M059J (cell line): Measurements from ENCODE around the gene HCK. TPM values are rescaled to one million over a fixed set of nuclear protein-coding genes. Genes with fewer than 3 reads are reported as not detected.

ENCODE experiments used
- DNase-seq: peaks from one replicate; pipeline ENCODE4 v3.0.0-alpha.2; 2012; ENCODE audit warnings: low read depth
- total RNA-seq: library from RNA; depleted of rRNA; stranded (reverse); fragments of >200 nt; shearing (Covaris generic); gene quantifications from 2 replicates; pipeline ENCODE4 v1.2.3, GENCODE V29; 2014; rRNA removed

HCK gene
- total RNA-seq, 1 experiment from 2014 or later: 0.27 TPM

DNA sequence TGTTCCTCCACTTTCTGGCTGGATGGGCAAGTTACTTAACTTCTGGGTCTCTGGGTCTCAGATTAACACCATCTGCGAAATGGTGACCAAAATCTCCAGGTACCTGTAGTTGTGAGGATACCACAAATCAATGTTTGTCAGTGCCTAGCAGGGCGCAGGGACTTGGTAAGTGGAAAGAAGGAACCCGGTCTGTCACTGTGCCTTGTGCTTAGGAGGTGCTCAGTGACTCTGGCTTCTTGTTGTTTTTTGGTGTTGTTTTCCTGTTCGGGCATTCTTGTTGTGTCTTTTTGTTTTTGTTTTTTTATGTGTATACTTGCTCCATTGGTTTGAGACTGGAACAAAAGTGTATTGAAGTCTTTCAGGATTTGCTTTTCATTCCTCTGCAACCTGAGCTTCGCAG, 75.3 kb downstream of the HCK start:
- DNase-seq: no peak

DNA sequence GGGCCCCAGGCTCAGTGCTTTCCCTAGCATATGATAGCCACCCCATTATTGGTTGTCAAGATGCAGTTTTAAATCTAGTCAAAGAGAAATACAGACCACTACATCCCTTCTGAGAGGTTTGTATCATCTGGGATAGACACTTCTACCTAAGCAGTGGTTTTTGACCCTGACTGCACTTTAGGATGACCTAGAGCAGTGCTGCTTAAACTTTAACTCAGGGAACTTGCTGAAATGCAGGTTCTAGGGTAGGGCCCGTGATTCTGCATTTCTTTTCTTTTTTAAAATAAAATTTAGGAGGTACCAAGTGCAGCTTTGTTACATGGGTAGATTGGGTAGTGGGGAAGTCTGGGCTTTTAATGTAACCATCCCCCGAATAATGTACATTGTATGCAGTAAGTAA, 76.1 kb downstream of the HCK start:
- DNase-seq: no peak

DNA sequence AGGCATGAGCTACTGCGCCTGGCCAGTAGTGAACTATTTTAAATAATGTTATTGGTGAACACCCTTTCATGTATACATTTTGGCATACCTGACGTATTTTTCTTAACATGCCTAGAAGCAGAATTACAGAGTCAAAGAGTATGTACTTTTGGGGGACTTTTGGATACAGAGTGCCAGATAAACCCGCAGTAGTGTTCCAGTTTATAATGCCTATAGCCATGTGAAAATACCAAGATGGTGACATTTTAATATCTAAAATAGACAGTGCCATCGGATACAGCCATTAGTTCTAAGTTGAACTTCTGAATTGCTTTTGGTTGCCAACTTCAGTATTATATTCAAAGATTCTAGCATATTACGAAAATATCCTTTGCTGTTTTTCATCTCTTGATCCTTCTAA, 77.8 kb downstream of the HCK start:
- no peak for DNase-seq

DNA sequence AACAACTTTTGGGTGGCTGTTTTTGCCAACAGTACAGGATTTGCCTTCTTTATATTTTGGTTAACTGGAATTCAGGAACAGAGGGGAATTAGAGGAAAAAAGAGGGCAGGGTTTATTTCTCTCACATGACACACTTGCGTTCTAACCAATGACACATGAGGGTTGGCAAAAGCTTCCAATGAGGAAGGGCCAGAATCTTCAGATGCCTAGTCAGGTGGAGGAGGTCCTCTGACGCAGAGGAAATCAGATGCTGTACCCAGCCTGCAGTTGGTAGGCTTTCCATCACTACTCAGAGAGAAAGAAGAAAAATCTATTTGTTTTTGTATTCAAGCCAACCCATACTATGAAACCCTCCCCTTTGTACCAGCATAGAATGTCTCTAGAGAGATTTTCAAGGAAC, 78.3 kb downstream of the HCK start:
- no peak for DNase-seq

GRCh38 chr20:32130965-32131364, 78.9 kb downstream of the HCK start:
- no peak for DNase-seq

DNA sequence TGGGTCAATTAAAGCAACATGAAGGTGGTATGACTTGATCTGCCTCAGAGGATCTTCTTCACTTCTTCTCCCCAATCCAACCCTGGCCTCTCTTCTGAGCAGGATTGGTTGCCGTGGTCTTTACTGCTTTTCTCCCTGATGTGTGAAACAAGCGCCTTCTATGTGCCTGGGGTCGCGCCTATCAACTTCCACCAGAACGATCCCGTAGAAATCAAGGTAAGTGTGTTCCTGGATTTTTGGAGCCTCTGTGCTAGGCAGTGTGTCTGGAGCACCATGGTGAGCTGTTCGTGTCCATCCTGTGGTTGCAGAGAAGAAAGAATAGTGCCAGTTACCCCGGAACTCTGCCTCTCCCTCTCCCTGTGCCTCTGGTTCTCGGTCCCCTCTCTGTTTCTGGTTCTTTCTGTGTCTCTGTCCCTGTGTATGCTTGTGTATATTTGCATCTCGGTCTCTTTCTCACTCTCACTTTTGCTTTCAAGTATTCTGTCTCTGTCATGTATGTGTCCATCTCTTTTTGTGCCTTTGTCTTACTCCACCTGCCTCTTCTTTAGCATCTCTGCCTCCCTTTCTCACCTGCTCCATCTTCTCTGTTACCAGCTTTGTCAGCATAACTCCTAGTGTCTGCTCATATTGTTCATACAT, 81.0 kb downstream of the HCK start:
- DNase-seq: no peak

GRCh38 chr20:32134026-32134425, 82.0 kb downstream of the HCK start:
- no peak for DNase-seq

DNA sequence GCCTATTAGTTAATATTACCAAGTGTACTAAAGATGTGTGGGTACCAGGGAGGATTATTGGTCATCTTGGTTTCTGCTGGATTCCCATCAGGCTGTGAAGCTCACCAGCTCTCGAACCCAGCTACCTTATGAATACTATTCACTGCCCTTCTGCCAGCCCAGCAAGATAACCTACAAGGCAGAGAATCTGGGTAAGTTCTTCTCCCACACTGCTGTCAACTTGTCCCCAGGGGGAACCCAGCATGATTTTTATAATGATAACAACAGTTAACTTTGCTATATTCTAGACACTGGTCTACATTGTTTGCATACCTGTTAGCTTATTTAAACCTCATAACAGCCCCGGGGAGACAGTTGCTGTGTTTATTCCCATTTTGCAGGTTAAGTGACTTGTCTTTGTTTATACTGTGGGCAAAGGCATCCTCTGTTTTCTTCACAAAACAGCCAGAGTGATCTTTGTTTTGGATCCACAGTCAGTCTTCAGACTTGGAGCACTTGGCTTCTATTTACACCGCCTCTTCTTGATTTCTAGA, 84.0 kb downstream of the HCK start:
- DNase-seq: peak; percentile 72

DNA sequence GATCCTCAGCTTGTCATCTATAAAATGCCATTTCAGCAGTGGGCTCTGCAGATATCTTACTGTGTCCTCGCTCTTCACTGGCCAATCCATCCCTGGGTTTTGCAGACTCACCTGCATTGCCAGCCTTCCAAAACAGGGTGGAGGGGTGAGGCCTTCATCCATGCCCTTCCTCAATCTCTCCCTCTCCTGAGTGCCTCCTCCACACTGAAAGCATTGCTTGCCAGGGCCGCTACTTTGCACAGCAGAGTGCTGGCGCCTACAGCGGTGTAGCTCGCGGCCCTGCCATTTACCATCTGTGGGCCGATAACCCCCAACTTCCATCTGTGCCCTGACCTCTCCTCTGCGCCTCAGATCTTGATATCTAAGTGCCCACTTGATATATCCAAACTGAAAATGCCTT, 86.9 kb downstream of the HCK start:
- no peak for DNase-seq

GRCh38 chr20:32139947-32140346, 87.9 kb downstream of the HCK start:
- DNase-seq: no peak

- no peak for DNase-seq
These were observed 88.6 kb downstream of the HCK start for GRCh38 chr20:32140603-32141002.

- no peak for DNase-seq
These were observed 89.5 kb downstream of the HCK start for GRCh38 chr20:32141465-32141980.

- DNase-seq: no peak
These were observed 90.0 kb downstream of the HCK start for GRCh38 chr20:32142088-32142487.

GRCh38 chr20:32142991-32143390, 90.9 kb downstream of the HCK start:
- DNase-seq: no peak

DNA sequence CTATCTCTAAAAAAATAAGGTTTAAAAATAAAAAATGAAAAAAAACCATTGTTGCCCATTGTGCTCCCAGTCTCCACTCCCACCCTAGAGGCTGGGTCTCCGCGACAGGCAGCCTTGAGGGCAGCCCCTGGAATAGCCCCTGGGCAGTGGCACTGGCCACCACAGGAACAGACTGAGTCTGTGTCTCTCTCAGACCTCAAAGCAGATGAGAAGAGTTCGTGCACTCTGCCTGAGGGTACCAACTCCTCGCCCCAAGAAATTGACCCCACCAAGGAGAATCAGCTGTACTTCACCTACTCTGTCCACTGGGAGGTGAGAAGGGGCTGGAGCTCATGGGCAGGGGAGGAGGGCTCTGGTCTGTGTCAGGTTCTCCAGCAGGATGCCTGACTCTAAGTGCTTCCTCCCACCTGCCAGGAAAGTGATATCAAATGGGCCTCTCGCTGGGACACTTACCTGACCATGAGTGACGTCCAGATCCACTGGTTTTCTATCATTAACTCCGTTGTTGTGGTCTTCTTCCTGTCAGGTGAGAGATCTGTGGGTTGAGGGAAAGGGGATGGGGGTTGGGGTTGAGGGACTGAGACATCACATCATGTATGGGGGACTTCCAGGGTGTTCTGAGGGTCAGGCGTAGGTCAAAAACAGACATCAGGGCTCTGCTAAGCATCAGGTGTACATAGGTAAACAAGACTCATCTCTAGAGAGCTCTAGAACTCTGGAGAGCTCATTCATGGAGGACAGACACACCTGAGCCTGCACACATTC, 93.0 kb downstream of the HCK start:
- no peak for DNase-seq

- no peak for DNase-seq
These were observed 97.6 kb downstream of the HCK start for GRCh38 chr20:32149566-32150170.

- DNase-seq: no peak
These were observed 98.3 kb downstream of the HCK start for GRCh38 chr20:32150291-32150848.

Other genes starting within 250 kb of the HCK start
- 0.15 and 0.44 TPM in 2 replicates for gene MYLK2, start 232.9 kb upstream of the HCK start, total RNA-seq
- 0.12 TPM in 1 of 2 replicates, not detected in the other for gene FOXS1, start 206.6 kb upstream of the HCK start, total RNA-seq
- 0.91 and 3.2 TPM in 2 replicates for gene DUSP15, start 181.7 kb upstream of the HCK start, total RNA-seq
- not detected in 2 replicates for gene TTLL9, start 181.6 kb upstream of the HCK start, total RNA-seq
- 14.2 and 14.5 TPM in 2 replicates for gene PDRG1, start 100.2 kb upstream of the HCK start, total RNA-seq
- gene XKR7, start 84.1 kb upstream of the HCK start, total RNA-seq: 0.05 TPM in 1 of 2 replicates, not detected in the other
- not detected in 2 replicates for gene CCM2L, start 41.8 kb upstream of the HCK start, total RNA-seq
- gene TM9SF4, start 57.5 kb downstream of the HCK start, total RNA-seq: 60.2 and 77.4 TPM in 2 replicates
- 6.2 and 7.7 TPM in 2 replicates for gene PLAGL2, start 155.5 kb downstream of the HCK start, total RNA-seq
- gene POFUT1, start 155.6 kb downstream of the HCK start, total RNA-seq: 76.5 and 111 TPM in 2 replicates
- 20.3 and 28.4 TPM in 2 replicates for gene KIF3B, start 225.4 kb downstream of the HCK start, total RNA-seq